Dendritic cell treated with granulocyte-macrophage colony-stimulating factor and Interleukin-4, amounts not matched to agents 40 ng/mL and 50 ng/mL, for 4 days (primary cell): ENCODE data around the gene HDAC8.

Experiments used
- H3K27ac Mint-ChIP-seq: one replicate; pipeline ENCODE4 v1.8.0; 2022; ENCODE audit warnings: mild to moderate bottlenecking, mixed read lengths
- H3K27me3 Mint-ChIP-seq: one replicate; pipeline ENCODE4 v1.8.0; 2022; ENCODE audit warnings: mild to moderate bottlenecking, mixed read lengths
- H3K36me3 Mint-ChIP-seq: one replicate; pipeline ENCODE4 v1.8.0; 2022; ENCODE audit warnings: low read depth, mixed read lengths
- H3K4me1 Mint-ChIP-seq: one replicate; pipeline ENCODE4 v1.8.0; 2022; ENCODE audit warnings: low read depth, mixed read lengths
- H3K4me3 Mint-ChIP-seq: one replicate; pipeline ENCODE4 v1.8.0; 2022; ENCODE audit warnings: mild to moderate bottlenecking, moderate library complexity, mixed read lengths
- H3K9me3 Mint-ChIP-seq: one replicate; pipeline ENCODE4 v1.8.0; 2022; ENCODE audit warnings: mixed read lengths
- intact Hi-C: fragments of 100-400 bp; cut with micrococcal nuclease; formaldehyde crosslinking; loops from one replicate; pipeline ENCODE4 v1.15.0; 2022

Gene HDAC8

DNA sequence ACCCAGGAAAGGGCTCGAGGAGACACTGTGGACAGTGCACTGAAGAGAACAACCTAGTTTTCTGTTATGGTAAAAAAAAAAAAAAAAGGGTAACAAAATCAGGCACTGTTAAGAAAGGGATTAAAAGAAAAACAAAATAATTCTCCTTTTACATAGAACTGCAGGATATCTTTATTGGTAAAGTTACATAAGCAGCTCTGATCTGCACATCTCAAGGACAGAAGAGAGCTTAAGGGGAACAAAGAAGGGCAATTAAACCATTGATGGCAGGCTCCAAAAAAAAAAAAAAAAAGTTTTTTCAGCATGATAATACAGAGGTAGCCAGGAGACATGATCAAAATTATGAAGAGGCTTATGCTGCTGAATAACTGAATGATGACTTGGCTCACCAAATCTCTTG lies 85.0 kb downstream of the HDAC8 start:
- Mint-ChIP-seq H3K36me3 (peaks cover 52% of the 10 kb centered on the region), H3K4me1 (peaks cover 6% of the 10 kb centered on the region), H3K27ac (no peak overlapping the region), H3K4me3 (no peak overlapping the region), H3K9me3 (no peaks in the 10 kb centered on the region), H3K27me3 (no peaks in the 10 kb centered on the region)
- intact Hi-C loops = no loop called here

GRCh38 chrX:72479324-72480274 lies 93.0 kb downstream of the HDAC8 start:
- Mint-ChIP-seq H3K4me3 (no peak overlapping the region), H3K4me1 (no peaks in the 10 kb centered on the region), H3K36me3 (peaks cover 30% of the 10 kb centered on the region), H3K27ac (no peak overlapping the region), H3K9me3 (no peaks in the 10 kb centered on the region), H3K27me3 (no peaks in the 10 kb centered on the region)
- intact Hi-C loops = no loop called here

DNA sequence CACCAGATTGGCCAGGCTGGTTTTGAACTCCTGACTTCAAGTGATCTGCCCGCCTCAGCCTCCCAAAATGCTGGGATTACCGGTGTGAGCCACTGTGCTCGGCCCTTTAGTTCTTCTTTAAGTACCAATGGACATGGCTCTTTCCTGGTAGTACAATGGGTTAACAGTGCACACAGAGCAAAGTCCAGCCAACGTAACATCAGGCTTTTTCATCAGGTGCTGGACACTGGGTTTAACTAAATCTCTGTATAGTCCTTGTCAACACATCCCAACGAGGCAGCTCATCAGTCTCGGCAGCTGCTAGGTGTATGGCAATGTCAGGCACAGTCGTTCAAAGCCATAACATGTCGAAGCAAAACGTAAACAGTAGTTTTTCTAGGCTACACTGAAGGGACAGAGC lies 93.8 kb downstream of the HDAC8 start:
- no peak overlapping the region for H3K27ac Mint-ChIP-seq
- peaks cover 32% of the 10 kb centered on the region for H3K36me3 Mint-ChIP-seq
- no peak overlapping the region for H3K4me3 Mint-ChIP-seq
- no peaks in the 10 kb centered on the region for H3K4me1 Mint-ChIP-seq
- no peaks in the 10 kb centered on the region for H3K27me3 Mint-ChIP-seq
- no peaks in the 10 kb centered on the region for H3K9me3 Mint-ChIP-seq
- intact Hi-C loops = no loop called here

- Mint-ChIP-seq H3K27ac (no peak overlapping the region), H3K4me1 (no peaks in the 10 kb centered on the region), H3K27me3 (no peaks in the 10 kb centered on the region), H3K4me3 (no peak overlapping the region), H3K36me3 (peaks cover 35% of the 10 kb centered on the region), H3K9me3 (no peaks in the 10 kb centered on the region)
- intact Hi-C loops = no loop called here
Measured at GRCh38 chrX:72478351-72478750, 94.3 kb downstream of the HDAC8 start.

DNA sequence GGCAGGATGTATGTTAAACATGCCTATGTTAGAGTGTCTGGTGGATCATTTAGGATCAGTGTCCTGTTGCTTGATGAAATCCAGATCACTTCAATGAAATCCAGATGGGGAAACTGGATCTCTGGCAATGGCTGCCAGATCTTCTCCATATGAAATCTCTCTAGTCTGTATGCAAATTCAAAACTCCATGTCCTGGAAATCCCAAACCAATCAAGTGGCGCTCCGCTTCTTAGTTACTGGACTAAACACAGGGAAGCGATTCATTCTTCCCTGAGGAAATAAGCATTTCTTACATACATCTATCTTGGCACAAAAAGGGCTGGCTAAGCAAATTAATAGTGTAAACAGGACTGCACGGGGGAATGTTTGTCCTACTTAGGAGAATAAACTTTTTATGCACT lies 94.9 kb downstream of the HDAC8 start:
- intact Hi-C loops = no loop called here

GRCh38 chrX:72477376-72477775 lies 95.3 kb downstream of the HDAC8 start:
- Mint-ChIP-seq H3K4me3 (no peak overlapping the region), H3K27ac (no peak overlapping the region), H3K9me3 (no peaks in the 10 kb centered on the region), H3K36me3 (peaks cover 40% of the 10 kb centered on the region), H3K4me1 (no peaks in the 10 kb centered on the region), H3K27me3 (no peaks in the 10 kb centered on the region)
- intact Hi-C loops = no loop called here

More for the DNA sequence above, 94.9 kb downstream of the HDAC8 start:
- H3K9me3 Mint-ChIP-seq = no peaks in the 10 kb centered on the region
- H3K27me3 Mint-ChIP-seq = no peaks in the 10 kb centered on the region
- H3K36me3 Mint-ChIP-seq = peaks cover 36% of the 10 kb centered on the region
- no peak overlapping the region for H3K27ac Mint-ChIP-seq
- H3K4me1 Mint-ChIP-seq = no peaks in the 10 kb centered on the region
- no peak overlapping the region for H3K4me3 Mint-ChIP-seq

GRCh38 chrX:72475952-72476668 lies 96.5 kb downstream of the HDAC8 start:
- peaks cover 43% of the 10 kb centered on the region for H3K36me3 Mint-ChIP-seq

GRCh38 chrX:72475338-72475737 lies 97.3 kb downstream of the HDAC8 start:
- Mint-ChIP-seq H3K4me1 (no peaks in the 10 kb centered on the region), H3K9me3 (no peaks in the 10 kb centered on the region), H3K27ac (no peak overlapping the region), H3K4me3 (no peak overlapping the region), H3K27me3 (no peaks in the 10 kb centered on the region), H3K36me3 (peaks cover 45% of the 10 kb centered on the region)
- intact Hi-C loops = no loop called here

More at GRCh38 chrX:72475952-72476668, 96.5 kb downstream of the HDAC8 start:
- intact Hi-C loops = no loop called here
- H3K27ac Mint-ChIP-seq = no peak overlapping the region
- no peaks in the 10 kb centered on the region for H3K27me3 Mint-ChIP-seq
- no peak overlapping the region for H3K4me3 Mint-ChIP-seq
- H3K4me1 Mint-ChIP-seq = no peaks in the 10 kb centered on the region
- no peaks in the 10 kb centered on the region for H3K9me3 Mint-ChIP-seq

DNA sequence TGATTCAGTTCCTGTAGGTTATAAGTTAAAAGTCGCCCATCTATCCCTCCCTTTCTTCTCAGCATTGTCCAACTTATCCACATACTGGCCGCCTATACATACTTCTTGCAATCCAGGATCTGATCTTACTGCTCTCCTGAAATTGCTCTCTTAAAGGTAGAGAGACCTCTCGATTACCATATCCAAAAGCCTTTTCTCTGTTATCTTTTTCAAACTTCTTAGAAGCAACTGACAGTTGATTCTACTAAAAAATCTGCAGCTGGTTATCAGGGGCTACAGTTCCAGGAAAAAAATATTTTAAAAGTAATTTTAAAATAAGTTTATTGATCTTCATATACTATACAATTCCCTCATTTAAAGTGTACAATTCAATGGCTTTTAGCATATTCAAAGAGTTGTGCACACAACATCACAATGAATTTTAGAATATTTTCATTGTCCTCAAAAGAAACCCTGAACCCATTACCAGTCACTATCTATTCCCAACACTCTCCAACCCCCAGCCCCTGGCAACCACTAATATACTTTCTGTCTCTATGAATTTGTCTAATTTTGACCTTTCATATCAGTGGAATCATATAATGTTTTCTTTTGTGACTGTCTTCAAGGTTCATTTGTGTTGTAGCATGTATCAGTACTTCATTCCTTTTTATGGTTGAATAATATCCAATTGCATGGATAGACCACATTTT lies 102.0 kb downstream of the HDAC8 start:
- Mint-ChIP-seq H3K27me3 (no peaks in the 10 kb centered on the region), H3K27ac (no peak overlapping the region), H3K9me3 (no peaks in the 10 kb centered on the region), H3K36me3 (peaks cover 48% of the 10 kb centered on the region), H3K4me3 (no peak overlapping the region), H3K4me1 (no peaks in the 10 kb centered on the region)
- intact Hi-C loops = no loop called here

DNA sequence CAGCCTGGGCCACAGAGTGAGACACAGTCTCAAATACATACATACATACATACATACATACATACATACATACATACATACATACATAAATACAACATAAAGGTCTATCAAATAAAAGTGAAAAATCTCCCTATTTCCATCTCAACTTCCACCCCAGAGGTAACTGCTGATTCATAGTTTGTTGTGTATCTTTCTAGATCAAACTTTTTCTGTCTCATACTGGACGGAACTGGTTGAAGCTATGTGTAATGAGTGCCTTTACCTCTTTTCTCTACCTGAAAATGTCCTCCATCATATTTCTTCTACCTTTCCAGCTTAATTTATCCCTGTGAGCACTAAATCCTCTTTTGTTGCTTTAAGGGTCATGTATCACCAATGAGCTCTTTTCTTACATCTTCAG lies 102.5 kb downstream of the HDAC8 start:
- Mint-ChIP-seq H3K27me3 (no peaks in the 10 kb centered on the region), H3K9me3 (no peaks in the 10 kb centered on the region), H3K27ac (no peak overlapping the region), H3K36me3 (peaks cover 43% of the 10 kb centered on the region), H3K4me1 (no peaks in the 10 kb centered on the region), H3K4me3 (no peak overlapping the region)
- intact Hi-C loops = no loop called here

- Mint-ChIP-seq H3K27ac (no peak overlapping the region), H3K9me3 (no peaks in the 10 kb centered on the region), H3K27me3 (no peaks in the 10 kb centered on the region), H3K4me1 (no peaks in the 10 kb centered on the region), H3K36me3 (peaks cover 33% of the 10 kb centered on the region), H3K4me3 (no peak overlapping the region)
- intact Hi-C loops = no loop called here
Measured at GRCh38 chrX:72468607-72469006, 104.0 kb downstream of the HDAC8 start.

GRCh38 chrX:72467135-72467534 lies 105.5 kb downstream of the HDAC8 start:
- H3K36me3 Mint-ChIP-seq = peaks cover 23% of the 10 kb centered on the region
- H3K4me3 Mint-ChIP-seq = no peak overlapping the region
- no peak overlapping the region for H3K27ac Mint-ChIP-seq
- intact Hi-C loops = no loop called here
- no peaks in the 10 kb centered on the region for H3K4me1 Mint-ChIP-seq
- H3K9me3 Mint-ChIP-seq = no peaks in the 10 kb centered on the region
- H3K27me3 Mint-ChIP-seq = no peaks in the 10 kb centered on the region

DNA sequence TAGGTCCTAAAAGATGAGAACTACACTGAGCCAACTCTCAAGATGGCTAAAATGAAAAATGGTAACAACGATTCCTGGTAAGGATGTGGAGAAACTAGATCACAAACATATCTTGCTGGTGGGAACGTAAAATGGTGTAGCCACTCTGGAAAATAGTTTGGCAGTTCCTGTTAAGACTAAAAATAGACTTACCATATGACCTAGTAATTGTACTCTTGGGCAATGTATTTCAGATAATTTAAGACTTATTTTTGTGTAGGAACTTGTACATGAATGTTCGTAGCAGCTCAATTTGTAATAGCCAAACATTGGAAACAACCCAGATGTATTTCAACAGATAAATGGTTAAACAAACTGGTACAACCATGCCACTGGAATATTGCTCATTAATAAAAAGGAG lies 106.2 kb downstream of the HDAC8 start:
- Mint-ChIP-seq H3K36me3 (peaks cover 29% of the 10 kb centered on the region), H3K4me1 (no peaks in the 10 kb centered on the region), H3K27me3 (no peaks in the 10 kb centered on the region), H3K27ac (no peak overlapping the region), H3K4me3 (no peak overlapping the region), H3K9me3 (no peaks in the 10 kb centered on the region)
- intact Hi-C loops = no loop called here

DNA sequence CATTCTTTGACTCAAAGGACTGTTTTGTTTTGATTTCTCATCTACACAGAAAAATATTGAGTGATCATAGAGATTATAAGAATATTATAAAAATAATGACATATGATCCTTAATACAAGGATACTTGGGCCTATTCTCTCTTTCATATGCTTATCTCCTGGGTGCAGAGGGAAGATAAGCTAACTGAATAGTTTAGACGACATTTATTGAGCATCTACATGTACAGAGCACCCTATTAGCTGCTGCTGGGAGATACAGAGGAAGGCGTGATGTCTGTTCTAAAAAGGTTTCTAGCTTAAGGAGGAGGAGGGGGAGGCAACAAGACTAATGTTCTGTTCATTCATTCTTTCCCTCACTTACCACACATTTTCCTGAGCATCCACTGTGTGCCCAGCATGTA lies 106.8 kb downstream of the HDAC8 start:
- H3K4me3 Mint-ChIP-seq = no peak overlapping the region
- H3K36me3 Mint-ChIP-seq = peaks cover 31% of the 10 kb centered on the region
- intact Hi-C loops = no loop called here
- no peaks in the 10 kb centered on the region for H3K9me3 Mint-ChIP-seq
- no peaks in the 10 kb centered on the region for H3K27me3 Mint-ChIP-seq
- H3K27ac Mint-ChIP-seq = no peak overlapping the region
- H3K4me1 Mint-ChIP-seq = no peaks in the 10 kb centered on the region
